Trophoblast cell (in vitro differentiated cells and primary cell): ENCODE data around the gene MZF1.
"Not testable (repeated sequence)": the region's sequence is repeated elsewhere in the genome, so short reads cannot be mapped to it uniquely, and the experiment has no call there.

Experiments
- DNase-seq, 2 donors: peaks; one replicate each; pipeline ENCODE4 v3.0.0-alpha.2; 2016
- H2AFZ ChIP-seq: 2 replicates; pipeline ENCODE4 v1.6.1; 2013; ENCODE audit warnings: low read length, moderate library complexity, mild to moderate bottlenecking; ENCODE audit not compliant: insufficient read depth, poor library complexity
- H2AK5ac ChIP-seq: 2 replicates; pipeline ENCODE4 v1.6.1; 2013; ENCODE audit warnings: mild to moderate bottlenecking, low read length
- H2BK120ac ChIP-seq: 2 replicates; pipeline ENCODE4 v1.6.1; 2013; ENCODE audit warnings: low read length, mild to moderate bottlenecking, moderate library complexity; ENCODE audit not compliant: insufficient read depth, poor library complexity
- H2BK12ac ChIP-seq: 2 replicates; pipeline ENCODE4 v1.6.1; 2013; ENCODE audit warnings: mild to moderate bottlenecking, low read length, moderate library complexity
- H2BK5ac ChIP-seq: 2 replicates; pipeline ENCODE4 v1.6.1; 2013; ENCODE audit warnings: low read length, low read depth, moderate library complexity, mild to moderate bottlenecking; ENCODE audit not compliant: poor library complexity
- H3K14ac ChIP-seq: 2 replicates; pipeline ENCODE4 v1.6.1; 2013; ENCODE audit warnings: mild to moderate bottlenecking, low read length
- H3K18ac ChIP-seq: 2 replicates; pipeline ENCODE4 v1.6.1; 2013; ENCODE audit warnings: mild to moderate bottlenecking, low read length
- H3K23ac ChIP-seq: 2 replicates; pipeline ENCODE4 v1.6.1; 2013; ENCODE audit warnings: low read length
- H3K27ac ChIP-seq: 2 replicates; pipeline ENCODE4 v1.5.1; 2013; ENCODE audit warnings: low read depth, mild to moderate bottlenecking, inconsistent platforms, low read length, moderate library complexity
- H3K27me3 ChIP-seq: 2 replicates; pipeline ENCODE4 v1.6.1; 2013; ENCODE audit warnings: inconsistent platforms, mild to moderate bottlenecking, low read length, moderate library complexity; ENCODE audit not compliant: insufficient read depth
- H3K36me3 ChIP-seq, 2 experiments: 1 replicate in 1 of 2; 2 replicates in 1 of 2; pipeline ENCODE4 v1.6.1; 2013; ENCODE audit warnings: low read length in 2 of 2, mild to moderate bottlenecking in 2 of 2, moderate library complexity in 1 of 2; ENCODE audit not compliant: insufficient read depth in 2 of 2, control insufficient read depth in 1 of 2
- H3K4ac ChIP-seq: 2 replicates; pipeline ENCODE4 v1.6.1; 2013; ENCODE audit warnings: low read depth, mild to moderate bottlenecking, low read length, moderate library complexity
- H3K4me1 ChIP-seq, 2 experiments: 1 replicate in 1 of 2; 2 replicates in 1 of 2; pipeline ENCODE4 v1.6.1; 2013; ENCODE audit warnings: low read length in 2 of 2, mild to moderate bottlenecking in 2 of 2, moderate library complexity in 1 of 2; ENCODE audit not compliant: insufficient read depth in 2 of 2, control insufficient read depth in 1 of 2
- H3K4me2 ChIP-seq: 2 replicates; pipeline ENCODE4 v1.6.1; 2013; ENCODE audit warnings: inconsistent platforms, mild to moderate bottlenecking, low read length, moderate library complexity
- H3K4me3 ChIP-seq: 2 replicates; pipeline ENCODE4 v1.5.1; 2013; ENCODE audit warnings: mild to moderate bottlenecking, low read depth, low read length, inconsistent platforms
- H3K79me1 ChIP-seq: one replicate; pipeline ENCODE4 v1.6.1; 2013; ENCODE audit warnings: low read length
- H3K79me2 ChIP-seq: 2 replicates; pipeline ENCODE4 v1.6.1; 2013; ENCODE audit warnings: low read length, mild to moderate bottlenecking; ENCODE audit not compliant: control insufficient read depth, insufficient read depth, poor library complexity
- H3K9ac ChIP-seq: 2 replicates; pipeline ENCODE4 v1.6.1; 2013; ENCODE audit warnings: mild to moderate bottlenecking, low read length
- H3K9me3 ChIP-seq: 2 replicates; pipeline ENCODE4 v1.6.1; 2013; ENCODE audit warnings: low read depth, mild to moderate bottlenecking, control low read depth, inconsistent platforms, low read length; ENCODE audit not compliant: insufficient read depth
- H4K12ac ChIP-seq: 2 replicates; pipeline ENCODE4 v1.6.1; 2013; ENCODE audit warnings: low read depth, mild to moderate bottlenecking, low read length, moderate library complexity
- H4K8ac ChIP-seq: 2 replicates; pipeline ENCODE4 v1.6.1; 2013; ENCODE audit warnings: low read depth, mild to moderate bottlenecking, low read length, moderate library complexity
- H4K91ac ChIP-seq: one replicate; pipeline ENCODE4 v1.6.1; 2013; ENCODE audit warnings: low read depth, mild to moderate bottlenecking, low read length, moderate library complexity
- WGBS: extraction: QIAGEN DNeasy Blood & Tissue Kit; methylation state at CpG from one replicate; pipeline ENCODE4 v1.1.7; 2013; ENCODE audit warnings: missing lambda C conversion rate; ENCODE audit not compliant: insufficient read length, insufficient coverage; ENCODE audit errors: extremely low coverage; 5-methylcytosine and 5-hydroxymethylcytosine counted together

MZF1 gene

DNA sequence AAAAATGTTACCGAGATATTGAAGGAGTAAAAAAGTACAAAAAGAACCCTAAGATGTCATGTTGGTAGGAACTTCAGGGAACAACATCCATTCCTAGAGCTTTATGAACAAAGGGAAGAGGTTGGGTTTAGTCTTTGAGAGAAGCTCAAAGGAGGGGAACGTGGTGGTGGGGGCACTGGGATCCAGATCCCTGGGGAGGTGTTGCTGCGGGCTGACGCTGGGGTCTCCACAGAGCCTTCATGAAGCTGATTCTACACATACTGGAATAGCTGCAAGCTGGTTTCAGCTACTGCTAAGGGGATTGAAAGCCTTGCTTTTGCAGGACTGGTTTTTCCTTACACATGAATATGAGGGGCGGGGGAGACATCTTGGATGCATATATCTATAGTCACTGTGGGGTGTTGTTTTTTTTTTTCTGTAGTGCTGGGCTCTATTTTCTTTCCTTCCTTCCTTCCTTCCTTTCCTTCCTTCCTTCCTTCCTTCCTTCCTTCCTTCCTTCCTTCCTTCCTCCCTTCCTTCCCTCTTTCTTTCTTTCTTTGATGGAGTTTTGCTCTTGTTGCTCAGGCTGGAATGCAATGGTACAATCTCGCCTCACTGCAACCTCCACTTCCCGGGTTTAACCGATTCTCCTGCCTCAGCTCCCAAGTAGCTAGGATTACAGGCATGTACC is 6.5 kb upstream of the MZF1 start:
- peaks cover 18 to 25% of the 10 kb centered on the region in 2 experiments for H3K36me3 ChIP-seq
- H3K4me3 ChIP-seq: no peak overlapping the region
- no peak overlapping the region for H4K91ac ChIP-seq
- no peak overlapping the region for H3K4ac ChIP-seq
- no peak overlapping the region for H2BK12ac ChIP-seq
- H3K79me1 ChIP-seq: peaks cover 11% of the 10 kb centered on the region
- H3K4me2 ChIP-seq: no peak overlapping the region
- H3K27me3 ChIP-seq: no peaks in the 10 kb centered on the region
- H4K8ac ChIP-seq: no peak overlapping the region
- H3K9ac ChIP-seq: no peak overlapping the region
- H3K23ac ChIP-seq: no peak overlapping the region
- no peak overlapping the region for H2BK120ac ChIP-seq
- H3K9me3 ChIP-seq: no peaks in the 10 kb centered on the region
- no peak overlapping the region for H4K12ac ChIP-seq
- H3K27ac ChIP-seq: no peak overlapping the region
- peaks cover 7% of the 10 kb centered on the region for H3K79me2 ChIP-seq
- H2AK5ac ChIP-seq: no peak overlapping the region
- WGBS: no CpG with 5 or more reads among the region's 8 CpGs
- H3K4me1 ChIP-seq: peaks cover 0 to 2% of the 10 kb centered on the region in 2 experiments
- H2BK5ac ChIP-seq: no peak overlapping the region
- no peak overlapping the region for H2AFZ ChIP-seq
- no peak overlapping the region for H3K18ac ChIP-seq
- no peak overlapping the region for H3K14ac ChIP-seq
- DNase-seq: no peak

DNA sequence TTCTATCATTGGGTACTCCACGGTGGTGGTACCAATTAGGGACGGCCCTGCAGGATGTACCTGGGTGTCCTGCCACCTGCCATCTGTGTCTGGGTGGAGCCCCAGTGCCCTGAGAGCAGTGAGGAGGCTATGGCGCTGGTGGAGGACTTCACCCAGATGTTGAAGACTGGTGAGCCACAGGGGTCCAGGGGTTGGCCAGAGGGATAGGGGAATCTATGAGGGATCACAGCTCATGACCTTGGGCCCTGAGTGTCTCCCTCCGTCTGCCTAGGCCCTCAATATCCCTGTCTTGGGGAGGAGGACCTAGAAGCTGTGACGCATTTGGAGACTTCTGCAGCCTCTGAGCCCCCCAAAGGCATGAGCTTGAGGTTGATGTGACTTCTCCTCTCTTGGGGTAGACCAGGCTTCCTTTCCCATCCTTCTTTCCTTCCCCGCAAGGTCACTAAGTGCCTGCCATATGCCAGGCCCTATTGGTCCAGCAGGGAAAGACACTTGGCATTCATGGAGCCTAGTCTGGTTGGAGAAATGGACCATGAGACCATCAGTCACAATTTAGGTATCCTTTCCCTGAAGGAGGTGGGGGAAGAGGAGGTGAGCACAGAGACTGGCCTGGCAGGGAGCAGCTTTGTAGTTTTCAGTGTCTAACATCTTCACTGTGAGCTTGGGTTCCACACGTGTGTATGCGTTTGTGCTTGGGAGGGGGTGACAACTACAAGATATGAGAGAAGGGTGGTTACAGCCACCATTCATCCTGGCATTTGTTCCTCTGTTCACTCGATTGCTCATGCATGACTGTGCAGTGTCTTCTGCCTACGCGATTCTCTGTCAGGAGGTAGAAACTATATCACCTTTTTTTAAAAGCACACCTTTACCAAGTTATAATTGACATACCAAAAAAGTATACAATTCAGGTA is 5.1 kb upstream of the MZF1 start:
- Histone ChIP-seq H3K27me3 (no peaks in the 10 kb centered on the region), H3K4ac (no peak overlapping the region), H2AK5ac (no peak overlapping the region), H3K27ac (no peak overlapping the region), H3K79me2 (peaks cover 7% of the 10 kb centered on the region), H4K8ac (no peak overlapping the region), H3K4me3 (no peak overlapping the region), H3K18ac (no peak overlapping the region), H3K36me3 (peaks cover 14 to 17% of the 10 kb centered on the region in 2 experiments), H3K4me2 (no peak overlapping the region), H3K79me1 (peaks cover 11% of the 10 kb centered on the region), H3K23ac (no peak overlapping the region), H3K4me1 (peaks cover 0 to 5% of the 10 kb centered on the region in 2 experiments), H4K12ac (no peak overlapping the region), H3K9ac (no peak overlapping the region), H3K9me3 (no peaks in the 10 kb centered on the region), H2AFZ (no peak overlapping the region), H2BK12ac (no peak overlapping the region), H2BK120ac (no peak overlapping the region), H3K14ac (no peak overlapping the region), H4K91ac (no peak overlapping the region), H2BK5ac (no peak overlapping the region)
- no peak for DNase-seq
- no CpG with 5 or more reads among the region's 11 CpGs for WGBS

DNA sequence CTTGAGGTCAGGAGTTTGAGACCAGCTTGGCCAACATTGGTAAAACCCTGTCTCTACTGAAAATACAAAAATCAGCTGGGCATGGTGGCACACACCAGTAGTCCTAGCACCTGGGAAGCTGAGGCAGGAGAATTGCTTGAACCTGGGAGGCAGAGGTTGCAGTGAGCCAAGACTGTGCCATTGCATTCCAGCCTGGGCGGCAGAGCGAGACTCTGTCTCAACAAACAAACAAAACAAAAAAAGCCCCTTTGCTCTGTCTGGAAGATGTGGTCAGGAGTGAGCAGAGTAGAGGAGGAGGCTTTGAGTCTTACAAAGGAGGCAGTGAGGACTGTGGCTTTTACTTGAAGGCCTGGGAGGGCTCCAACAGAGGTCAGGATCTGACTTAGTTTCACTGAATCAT is 4.4 kb upstream of the MZF1 start:
- H3K27ac ChIP-seq, H4K91ac ChIP-seq, H4K8ac ChIP-seq, H3K14ac ChIP-seq, H3K4me3 ChIP-seq, H3K4me2 ChIP-seq, H2BK5ac ChIP-seq, H3K9ac ChIP-seq, H3K4ac ChIP-seq, H3K23ac ChIP-seq, H2AK5ac ChIP-seq, H3K9me3 ChIP-seq, H2BK12ac ChIP-seq, H2AFZ ChIP-seq, H3K79me2 ChIP-seq, H4K12ac ChIP-seq, H2BK120ac ChIP-seq, H3K18ac ChIP-seq, H3K27me3 ChIP-seq, H3K4me1 ChIP-seq, DNase-seq: not testable (repeated sequence)
- peaks cover 17% of the 10 kb centered on the region for H3K79me1 ChIP-seq
- peaks cover 8 to 11% of the 10 kb centered on the region in 2 experiments for H3K36me3 ChIP-seq
- no CpG with 5 or more reads among the region's 2 CpGs for WGBS

DNA sequence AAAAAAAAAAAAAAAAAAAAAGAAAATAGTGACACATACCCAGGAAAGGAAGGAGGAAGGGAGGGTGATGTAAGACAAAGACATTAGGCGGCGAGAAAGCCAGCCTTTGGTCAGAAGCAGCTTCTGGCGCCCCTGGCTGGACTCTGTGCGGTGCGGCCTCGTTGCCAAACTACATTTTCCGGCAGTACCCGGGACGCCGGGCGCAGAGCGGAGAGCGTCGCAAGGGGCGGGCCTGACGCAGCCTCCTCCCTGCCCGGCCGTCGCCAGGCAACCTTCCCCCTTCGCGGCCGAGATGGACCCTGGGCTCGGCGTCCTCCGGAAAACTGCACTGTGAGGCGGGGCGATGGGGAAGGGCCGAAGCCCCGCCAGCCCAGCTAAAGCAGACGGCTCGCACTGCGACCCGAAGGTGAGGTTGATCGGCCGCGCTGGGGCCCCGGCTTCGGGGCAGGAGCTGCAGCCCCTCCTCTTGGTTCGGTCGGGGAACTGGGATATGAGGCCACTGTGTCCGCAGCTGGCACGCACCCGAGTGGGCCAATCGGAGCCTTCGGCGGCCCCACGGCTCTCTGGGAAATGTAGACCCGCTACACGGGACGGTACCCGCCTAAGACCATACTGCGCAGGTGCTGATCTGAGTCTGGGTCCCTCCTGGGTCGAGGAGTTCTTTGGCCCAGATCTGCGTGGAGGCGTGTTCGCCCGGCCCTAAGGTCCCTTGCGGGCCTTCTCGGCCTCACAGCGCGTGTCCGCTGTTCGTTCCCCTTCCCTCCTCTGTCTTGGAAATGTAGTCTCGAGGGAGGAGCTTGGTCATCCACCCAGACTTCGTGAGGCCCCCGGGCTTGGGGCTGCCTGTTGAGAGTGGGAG is 2.3 kb upstream of the MZF1 start:
- Histone ChIP-seq H3K79me1 (peaks cover 17% of the 10 kb centered on the region), H3K27me3 (no peaks in the 10 kb centered on the region), H2BK12ac (no peak overlapping the region), H4K12ac (peak overlapping the region; percentile 71), H2BK5ac (peak overlapping the region; percentile 67), H3K4me2 (peak overlapping the region; percentile 61), H2BK120ac (peak overlapping the region; percentile 64), H4K8ac (peak overlapping the region; percentile 95), H3K18ac (peak overlapping the region; percentile 96), H3K14ac (peak overlapping the region; percentile 76), H3K4me1 (peaks cover 7 to 12% of the 10 kb centered on the region in 2 experiments), H3K9me3 (peaks cover 2% of the 10 kb centered on the region), H3K4me3 (peak overlapping the region; percentile 85), H3K9ac (peak overlapping the region; percentile 68), H3K27ac (peak overlapping the region; percentile 88), H2AK5ac (peak overlapping the region; percentile 75), H3K4ac (peak overlapping the region; percentile 95), H3K79me2 (peaks cover 9% of the 10 kb centered on the region), H4K91ac (peak overlapping the region; percentile 92), H3K36me3 (peaks cover 8 to 15% of the 10 kb centered on the region in 2 experiments), H2AFZ (peak overlapping the region; percentile 62), H3K23ac (no peak overlapping the region)
- WGBS: no CpG with 5 or more reads among the region's 66 CpGs
- DNase-seq: peak; percentile 91 to 92
